H1 (cell line): ENCODE measurements around the gene SOX4. TPM values are rescaled to one million over a fixed set of nuclear protein-coding genes. Genes with fewer than 3 reads are reported as not detected.

Experiments used
- CTCF ChIA-PET: fragments of 300-600 bp; sonication (Branson Sonifier 250); formaldehyde crosslinking; loops from one replicate; lab custom pipeline; 2021; ENCODE audit not compliant: partially characterized antibody; lab: Charles Lee
- POLR2A ChIA-PET: fragments of 300-600 bp; sonication (Branson Sonifier 250); formaldehyde crosslinking; loops from one replicate; lab custom pipeline; 2021; ENCODE audit warnings: inconsistent platforms; ENCODE audit not compliant: partially characterized antibody; lab: Charles Lee
- DNase-seq, 2 experiments: peaks; one replicate each; pipeline versions ENCODE4 v3.0.0 to v3.0.0-alpha.2; 2010 to 2022; ENCODE audit warnings: low spot score in 2 of 2, low read depth in 1 of 2, mixed read lengths in 1 of 2
- FAIRE-seq: peaks from 2 replicates; lab custom pipeline; 2011; peaks lifted over from hg19 to GRCh38; lab: Jason Lieb, UNC
- H2AFZ ChIP-seq: 2 replicates; pipeline ENCODE4 v1.8.1; 2012; ENCODE audit warnings: low read length, inconsistent platforms
- H2AK5ac ChIP-seq: 2 replicates; pipeline ENCODE4 v1.6.1; 2013; ENCODE audit warnings: low read depth, low read length
- H2BK120ac ChIP-seq: replicated peaks from 2 replicates; pipeline ENCODE3; 2013; ENCODE audit warnings: low read depth, low read length, inconsistent platforms
- H2BK12ac ChIP-seq: 2 replicates; pipeline ENCODE4 v1.6.1; 2013; ENCODE audit warnings: low read depth, low read length
- H2BK15ac ChIP-seq: 2 replicates; pipeline ENCODE4 v1.6.1; 2013; ENCODE audit warnings: low read length
- H2BK20ac ChIP-seq: 2 replicates; pipeline ENCODE4 v1.6.1; 2013; ENCODE audit warnings: low read length
- H2BK5ac ChIP-seq: 2 replicates; pipeline ENCODE4 v1.6.1; 2013; ENCODE audit warnings: low read depth, low read length
- H3K14ac ChIP-seq: 2 replicates; pipeline ENCODE4 v1.6.1; 2013; ENCODE audit warnings: inconsistent platforms; ENCODE audit not compliant: insufficient read length
- H3K18ac ChIP-seq: 2 replicates; pipeline ENCODE4 v1.6.1; 2013; ENCODE audit warnings: low read length; ENCODE audit errors: extremely low read depth
- H3K23ac ChIP-seq: 2 replicates; pipeline ENCODE4 v1.6.1; 2013; ENCODE audit warnings: inconsistent platforms; ENCODE audit not compliant: insufficient read length
- H3K23me2 ChIP-seq: 2 replicates; pipeline ENCODE4 v1.6.1; 2013; ENCODE audit warnings: low read depth, low read length
- H3K27ac ChIP-seq: 2 replicates; pipeline ENCODE4 v1.6.1; 2011; ENCODE audit warnings: low read depth, low read length, inconsistent platforms
- H3K27me3 ChIP-seq, 4 experiments: replicated peaks in 1 of 4; 1 replicate in 1 of 4; 2 replicates in 3 of 4; pipeline versions ENCODE4 v1.6.1 to v1.8.1; 2011 to 2013; ENCODE audit warnings: low read length in 3 of 4, mild to moderate bottlenecking in 3 of 4, inconsistent platforms in 2 of 4, mixed read lengths in 2 of 4, moderate library complexity in 1 of 4; ENCODE audit not compliant: control insufficient read depth in 3 of 4, insufficient read depth in 3 of 4; ENCODE audit errors: extremely low read depth in 1 of 4
- H3K36me3 ChIP-seq, 4 experiments: 2 replicates each; pipeline versions ENCODE4 v1.6.1 to v1.8.1; 2011 to 2013; ENCODE audit warnings: mild to moderate bottlenecking in 4 of 4, low read length in 3 of 4, moderate library complexity in 2 of 4, control low read depth in 1 of 4, inconsistent platforms in 1 of 4; ENCODE audit not compliant: insufficient read depth in 4 of 4, control insufficient read depth in 2 of 4
- H3K4ac ChIP-seq: replicated peaks from 2 replicates; pipeline ENCODE3; 2013; ENCODE audit warnings: low read length, low read depth, mixed read lengths, inconsistent platforms; ENCODE audit not compliant: insufficient read length
- H3K4me1 ChIP-seq, 4 experiments: replicated peaks in 1 of 4; 1 replicate in 1 of 4; 2 replicates in 3 of 4; pipeline versions ENCODE4 v1.6.1 to v1.8.1; 2011 to 2013; ENCODE audit warnings: low read length in 3 of 4, inconsistent platforms in 2 of 4, mixed read lengths in 1 of 4; ENCODE audit not compliant: insufficient read depth in 4 of 4, control insufficient read depth in 3 of 4
- H3K4me2 ChIP-seq, 2 experiments: 2 replicates each; pipeline versions ENCODE4 v1.6.1 to v1.8.1; 2011 to 2013; ENCODE audit warnings: low read depth in 2 of 2, low read length in 2 of 2, control low read depth in 1 of 2, inconsistent platforms in 1 of 2, mild to moderate bottlenecking in 1 of 2; ENCODE audit not compliant: insufficient read depth in 1 of 2
- H3K4me3 ChIP-seq, 4 experiments: fragments of 200-600, 300-600 bp in 1 of 4; sonication (generic), shearing (Covaris generic), sonication (Bioruptor Twin) in 1 of 4; 2 replicates each; pipeline versions ENCODE4 v1.5.1 to v1.8.1; 2011 to 2016; ENCODE audit warnings: low read length in 4 of 4, low read depth in 3 of 4, control low read depth in 2 of 4, inconsistent platforms in 2 of 4, mild to moderate bottlenecking in 2 of 4, mixed read lengths in 1 of 4, moderate library complexity in 1 of 4; ENCODE audit not compliant: insufficient read depth in 2 of 4; ENCODE audit errors: extremely low read depth in 1 of 4
- H3K56ac ChIP-seq: replicated peaks from 2 replicates; pipeline ENCODE3; 2013; ENCODE audit warnings: low read depth, mild to moderate bottlenecking, mixed read lengths, low read length, inconsistent platforms; ENCODE audit not compliant: insufficient read length
- H3K79me1 ChIP-seq: 2 replicates; pipeline ENCODE4 v1.6.1; 2013; ENCODE audit warnings: low read depth, low read length, control low read depth
- H3K79me2 ChIP-seq, 2 experiments: 2 replicates each; pipeline versions ENCODE4 v1.6.1 to v1.8.1; 2012 to 2013; ENCODE audit warnings: low read length in 2 of 2, mild to moderate bottlenecking in 2 of 2, inconsistent platforms in 1 of 2; ENCODE audit not compliant: insufficient read depth in 2 of 2, control insufficient read depth in 1 of 2
- H3K9ac ChIP-seq, 4 experiments: replicated peaks in 1 of 4; 1 replicate in 1 of 4; 2 replicates in 3 of 4; pipeline versions ENCODE4 v1.6.1 to v1.8.1; 2011 to 2013; ENCODE audit warnings: low read depth in 3 of 4, low read length in 3 of 4, control low read depth in 2 of 4, mild to moderate bottlenecking in 2 of 4, moderate library complexity in 2 of 4, inconsistent platforms in 1 of 4; ENCODE audit errors: extremely low read depth in 1 of 4
- H3K9me3 ChIP-seq, 2 experiments: 2 replicates each; pipeline versions ENCODE4 v1.6.1 to v1.8.1; 2012 to 2013; ENCODE audit warnings: mild to moderate bottlenecking in 2 of 2, moderate library complexity in 2 of 2, control low read depth in 1 of 2, inconsistent platforms in 1 of 2, low read depth in 1 of 2, low read length in 1 of 2, mixed read lengths in 1 of 2; ENCODE audit not compliant: insufficient read depth in 2 of 2
- H4K20me1 ChIP-seq, 2 experiments: replicated peaks in 1 of 2; 2 replicates each; pipeline versions ENCODE3 to v1.8.1; 2011 to 2013; ENCODE audit warnings: inconsistent platforms in 2 of 2, low read length in 2 of 2, mild to moderate bottlenecking in 1 of 2; ENCODE audit not compliant: insufficient read depth in 2 of 2, control insufficient read depth in 1 of 2
- H4K5ac ChIP-seq: 2 replicates; pipeline ENCODE4 v1.6.1; 2013; ENCODE audit warnings: low read length, low read depth, mixed read lengths, inconsistent platforms; ENCODE audit not compliant: insufficient read length
- H4K8ac ChIP-seq: 2 replicates; pipeline ENCODE4 v1.8.0; 2013; ENCODE audit warnings: mild to moderate bottlenecking, moderate library complexity, low read length, inconsistent platforms; ENCODE audit not compliant: insufficient read depth; ENCODE audit errors: extremely low read depth
- H4K91ac ChIP-seq: replicated peaks from 2 replicates; pipeline ENCODE3; 2013; ENCODE audit warnings: low read length, mixed read lengths, inconsistent platforms; ENCODE audit not compliant: insufficient read length
- WGBS, 2 experiments: shearing (Covaris generic) in 1 of 2; methylation state at CpG; one replicate each; pipeline versions ENCODE4 v1.1.6 to v1.1.7; 2013 to 2015; ENCODE audit warnings: low lambda C conversion rate in 2 of 2, mixed read lengths in 2 of 2, inconsistent platforms in 1 of 2, low coverage in 1 of 2, missing lambda C conversion rate in 1 of 2; ENCODE audit not compliant: insufficient replicate concordance in 2 of 2, insufficient coverage in 1 of 2, insufficient read length in 1 of 2; ENCODE audit errors: extremely low coverage in 1 of 2, missing lambda C conversion rate in 1 of 2; 5-methylcytosine and 5-hydroxymethylcytosine counted together
- polyA plus RNA-seq, 7 experiments: library from polyadenylated mRNA; depleted of rRNA in 3 of 7; stranded (reverse) in 5 of 7; unstranded in 2 of 7; fragments of >200 nt in 5 of 7; fragments of 200-250 nt in 2 of 7; gene quantifications; 1 replicate in 5 of 7; 2 replicates in 1 of 7; 4 replicates in 1 of 7; pipeline versions ENCODE4 v1.2.1 to v1.2.3, GENCODE V29; 2011 to 2013; ENCODE audit warnings: missing spikeins in 2 of 7, mixed read lengths in 2 of 7
- total RNA-seq: library from RNA; stranded (reverse); fragmentation: NEBNext Ultra II Directional; extraction: Animal tissue kit (Norgen Biotek cat#: 25700); gene quantifications from 2 replicates; pipeline ENCODE4 v1.2.1, GENCODE V29; 2021
- TF ChIP-seq, protein P1 (sequence below), 3 experiments: IDR thresholded peaks; 1 replicate in 2 of 3; 2 replicates in 1 of 3; pipeline versions ENCODE4 v1.5.1 to v1.6.1; 2011; ENCODE audit warnings: low read length in 3 of 3, mild to moderate bottlenecking in 3 of 3, inconsistent platforms in 2 of 3, low read depth in 1 of 3, moderate library complexity in 1 of 3; ENCODE audit not compliant: insufficient read depth in 1 of 3; ENCODE audit errors: control extremely low read depth in 1 of 3

Gene SOX4
- total and polyA plus RNA-seq, 2 of the 8 experiments (the other 6 are each of a cell fraction or from before 2014, with no cell fraction given), result 14.1 to 169 TPM

- H3K9ac ChIP-seq, result no peak overlapping the region
- H3K4me3 ChIP-seq, result no peak overlapping the region
- no peak overlapping the region for H3K14ac ChIP-seq
- H2AK5ac ChIP-seq, result no peak overlapping the region
- no peaks in the 10 kb centered on the region for H3K36me3 ChIP-seq
- no peaks in the 10 kb centered on the region for H3K9me3 ChIP-seq
- ChIA-PET CTCF (no interaction called here), POLR2A (interaction anchor here (0.6 to 1.4 kb wide), 2 partner anchors 22 to 79 kb away, joined by 3 read pairs; partner anchors contain the start of gene SOX4)
- H3K79me2 ChIP-seq, result no peaks in the 10 kb centered on the region
- no peak overlapping the region for H2BK120ac ChIP-seq
- no peak overlapping the region for H4K5ac ChIP-seq
- peak overlapping the region; percentile 75 for H2AFZ ChIP-seq
- no peaks in the 10 kb centered on the region for H3K27me3 ChIP-seq
- H2BK5ac ChIP-seq, result no peak overlapping the region
- no peak overlapping the region for H3K56ac ChIP-seq
- peak overlapping the region; percentile 71; the same call in 1 of the 2 replicates for H2BK12ac ChIP-seq
- H2BK20ac ChIP-seq, result 0 out of 2 replicates have a peak overlapping the region, but pooled peaks have one; percentile 15
- WGBS, 2 experiments, result 87% methylated on average over 3 of the region's 3 CpGs; no CpG with 5 or more reads in 1 of the 2 experiments
- H4K8ac ChIP-seq, result no peak overlapping the region
- H3K79me1 ChIP-seq, result no peaks in the 10 kb centered on the region
- 0 out of 2 replicates have a peak overlapping the region, but pooled peaks have one; percentile 66 for H2BK15ac ChIP-seq
- FAIRE-seq (no peak), DNase-seq (no peak)
- no peak overlapping the region for H3K18ac ChIP-seq
- H3K27ac ChIP-seq, result no peak overlapping the region
- peaks cover 0 to 4% (median 1%) of the 10 kb centered on the region in 4 experiments; a peak in 1 of 7 replicates for H3K4me1 ChIP-seq
- H3K4me2 ChIP-seq, result no peak overlapping the region
- no peak overlapping the region for H3K4ac ChIP-seq
- H3K23ac ChIP-seq, result no peak overlapping the region
- no peaks in the 10 kb centered on the region for H3K23me2 ChIP-seq
- no peaks in the 10 kb centered on the region for H4K20me1 ChIP-seq
- H4K91ac ChIP-seq, result no peak overlapping the region
- TF ChIP-seq, protein P1, sequence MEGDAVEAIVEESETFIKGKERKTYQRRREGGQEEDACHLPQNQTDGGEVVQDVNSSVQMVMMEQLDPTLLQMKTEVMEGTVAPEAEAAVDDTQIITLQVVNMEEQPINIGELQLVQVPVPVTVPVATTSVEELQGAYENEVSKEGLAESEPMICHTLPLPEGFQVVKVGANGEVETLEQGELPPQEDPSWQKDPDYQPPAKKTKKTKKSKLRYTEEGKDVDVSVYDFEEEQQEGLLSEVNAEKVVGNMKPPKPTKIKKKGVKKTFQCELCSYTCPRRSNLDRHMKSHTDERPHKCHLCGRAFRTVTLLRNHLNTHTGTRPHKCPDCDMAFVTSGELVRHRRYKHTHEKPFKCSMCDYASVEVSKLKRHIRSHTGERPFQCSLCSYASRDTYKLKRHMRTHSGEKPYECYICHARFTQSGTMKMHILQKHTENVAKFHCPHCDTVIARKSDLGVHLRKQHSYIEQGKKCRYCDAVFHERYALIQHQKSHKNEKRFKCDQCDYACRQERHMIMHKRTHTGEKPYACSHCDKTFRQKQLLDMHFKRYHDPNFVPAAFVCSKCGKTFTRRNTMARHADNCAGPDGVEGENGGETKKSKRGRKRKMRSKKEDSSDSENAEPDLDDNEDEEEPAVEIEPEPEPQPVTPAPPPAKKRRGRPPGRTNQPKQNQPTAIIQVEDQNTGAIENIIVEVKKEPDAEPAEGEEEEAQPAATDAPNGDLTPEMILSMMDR (IDR thresholded peaks at IDR 0.05; ENCODE audit: control extremely low read depth in 1 of 3, insufficient read depth in 1 of 3, low read depth in 1 of 3, low read length in 3 of 3), result no peak
Observed at GRCh38 chr6:21615504-21615903, 22.0 kb downstream of the SOX4 start.
